ES-I3 (cell line): Measurements from ENCODE around the gene SLC11A1.

ENCODE experiments used
- H3K36me3 ChIP-seq: 2 replicates; pipeline ENCODE4 v1.6.1; 2013; ENCODE audit warnings: mild to moderate bottlenecking, low read length, control low read depth, moderate library complexity; ENCODE audit not compliant: insufficient read depth
- H3K4me1 ChIP-seq: 2 replicates; pipeline ENCODE4 v1.6.1; 2013; ENCODE audit warnings: mild to moderate bottlenecking, control low read depth, low read length; ENCODE audit not compliant: insufficient read depth
- H3K9ac ChIP-seq: 2 replicates; pipeline ENCODE4 v1.6.1; 2013; ENCODE audit warnings: low read depth, mild to moderate bottlenecking, low read length, moderate library complexity
- H3K9me3 ChIP-seq: 2 replicates; pipeline ENCODE4 v1.6.1; 2013; ENCODE audit warnings: mild to moderate bottlenecking, low read length, moderate library complexity; ENCODE audit not compliant: control insufficient read depth, insufficient read depth

Gene SLC11A1

DNA sequence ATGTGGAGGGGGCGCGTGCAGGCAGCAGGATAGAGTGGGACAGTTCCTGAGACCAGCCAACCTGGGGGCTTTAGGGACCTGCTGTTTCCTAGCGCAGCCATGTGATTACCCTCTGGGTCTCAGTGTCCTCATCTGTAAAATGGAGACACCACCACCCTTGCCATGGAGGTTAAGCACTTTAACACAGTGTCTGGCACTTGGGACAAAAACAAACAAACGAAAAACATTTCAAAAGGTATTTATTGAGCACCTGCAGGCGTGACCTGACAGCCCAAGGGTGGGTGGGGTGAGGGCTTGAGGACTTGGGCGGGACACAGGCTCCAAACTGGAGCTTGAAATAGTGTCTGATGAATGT lies 13.0 kb downstream of the SLC11A1 start:
- peak overlapping the region; percentile 99; the same call in 1 of the 2 replicates for H3K9ac ChIP-seq

DNA sequence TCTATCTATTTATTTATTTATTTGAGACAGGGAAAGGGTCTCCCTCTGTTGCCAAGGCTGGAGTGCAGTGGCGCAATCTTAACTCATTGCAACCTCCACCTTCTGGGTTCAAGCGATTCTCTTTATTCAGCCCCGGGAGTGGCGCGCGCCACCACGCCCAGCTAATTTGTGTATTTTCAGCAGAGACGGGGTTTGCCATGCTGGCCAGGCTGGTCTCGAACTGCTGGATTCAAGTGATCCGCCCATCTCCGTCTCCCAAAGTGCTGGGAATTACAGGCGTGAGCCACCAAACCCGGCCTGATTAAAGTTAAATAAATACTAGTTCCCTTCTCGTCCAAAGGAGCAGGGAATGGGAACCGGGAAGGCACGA lies 13.4 kb downstream of the SLC11A1 start:
- no peaks in the 10 kb centered on the region for H3K36me3 ChIP-seq
- peak overlapping the region; percentile 99 for H3K9ac ChIP-seq
- no peaks in the 10 kb centered on the region; the same call in 1 of the 2 replicates for H3K4me1 ChIP-seq
- H3K9me3 ChIP-seq: no peaks in the 10 kb centered on the region

More for the DNA sequence above, 13.0 kb downstream of the SLC11A1 start:
- no peaks in the 10 kb centered on the region for H3K36me3 ChIP-seq
- H3K4me1 ChIP-seq: no peaks in the 10 kb centered on the region; the same call in 1 of the 2 replicates
- no peaks in the 10 kb centered on the region for H3K9me3 ChIP-seq

DNA sequence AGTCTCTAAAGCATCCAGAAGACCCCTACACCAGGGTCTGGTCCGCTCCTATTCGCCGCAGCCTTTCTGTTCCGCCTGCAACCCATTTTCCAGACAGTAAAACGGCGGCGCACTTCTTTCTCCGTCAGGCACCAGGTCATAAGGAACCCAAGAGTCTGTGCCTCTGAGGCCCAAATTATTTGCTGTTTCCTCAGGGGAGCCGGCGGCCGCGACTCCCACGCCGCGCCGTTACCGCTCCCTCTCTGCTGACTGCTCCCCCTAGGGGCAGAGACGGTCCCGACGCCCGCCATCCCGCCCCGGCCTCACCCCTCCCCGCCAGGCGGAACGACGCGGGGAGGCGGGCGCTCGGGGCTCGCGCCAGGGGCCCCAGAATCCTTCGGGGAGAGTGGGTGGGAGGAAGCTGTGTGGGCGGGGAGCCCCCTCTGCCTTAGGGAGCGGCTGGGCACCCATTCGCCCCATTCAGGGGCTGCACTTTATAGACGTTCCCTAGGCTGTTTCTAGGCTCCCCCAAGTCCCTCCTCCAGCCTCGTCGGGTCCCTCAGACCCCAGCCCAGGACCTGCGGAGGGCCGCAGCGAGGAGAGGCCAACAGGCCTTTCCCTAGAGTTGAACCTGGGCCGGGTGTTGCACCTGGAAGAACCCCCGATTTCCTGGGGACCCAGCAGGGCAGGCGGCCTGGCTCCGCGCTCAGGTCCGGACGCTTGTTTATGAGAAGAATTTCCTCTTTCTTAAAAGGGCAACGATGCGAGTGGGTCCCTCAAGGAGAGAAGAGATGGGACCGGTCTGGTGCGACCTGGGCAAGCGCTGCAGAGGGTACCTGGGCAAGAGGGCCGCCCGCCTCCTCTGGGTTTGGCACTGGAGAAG lies 14.0 kb downstream of the SLC11A1 start:
- Histone ChIP-seq H3K4me1 (no peaks in the 10 kb centered on the region; the same call in 1 of the 2 replicates), H3K36me3 (no peaks in the 10 kb centered on the region), H3K9ac (peak overlapping the region; percentile 99), H3K9me3 (no peaks in the 10 kb centered on the region)

DNA sequence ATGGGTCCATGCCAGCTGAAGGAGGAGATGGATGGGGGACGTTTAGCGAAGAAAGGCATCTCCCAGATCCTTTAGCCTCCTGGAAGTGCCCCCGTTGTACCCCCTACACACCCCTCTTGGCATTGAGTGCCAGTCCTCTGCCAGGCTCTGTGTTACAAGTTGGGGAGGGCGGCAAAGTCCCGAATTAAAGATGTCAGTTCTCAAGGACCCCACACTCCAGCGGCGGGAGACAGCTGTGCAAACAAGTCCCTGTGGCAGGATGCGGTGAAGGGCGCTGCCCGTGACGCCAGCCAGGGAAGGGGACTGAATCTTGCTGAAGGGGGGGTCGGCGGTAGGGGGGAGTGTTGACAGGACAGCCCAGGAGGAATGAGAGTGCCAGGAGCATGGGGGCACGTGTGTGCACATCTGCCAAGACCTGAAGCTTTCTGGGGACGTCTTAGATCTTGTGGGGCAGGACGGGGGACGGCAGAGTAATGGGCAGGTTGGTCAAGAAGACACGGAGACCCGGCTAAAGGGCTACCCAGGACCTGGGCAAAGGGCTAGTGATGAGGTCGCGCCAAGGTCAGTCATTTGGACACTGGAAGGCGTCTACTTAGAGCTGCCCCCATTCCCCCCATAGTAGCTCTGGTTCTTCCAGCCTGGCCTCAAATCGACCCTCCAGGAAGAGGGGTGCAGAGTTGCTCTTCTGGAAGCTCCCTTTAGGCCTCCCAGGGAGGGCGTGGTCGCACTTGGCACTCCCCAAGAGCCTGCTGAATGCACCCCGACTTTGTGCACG lies 14.8 kb downstream of the SLC11A1 start:
- Histone ChIP-seq H3K36me3 (no peaks in the 10 kb centered on the region), H3K9me3 (no peaks in the 10 kb centered on the region), H3K9ac (peak overlapping the region; percentile 99; the same call in 1 of the 2 replicates), H3K4me1 (no peaks in the 10 kb centered on the region; the same call in 1 of the 2 replicates)

DNA sequence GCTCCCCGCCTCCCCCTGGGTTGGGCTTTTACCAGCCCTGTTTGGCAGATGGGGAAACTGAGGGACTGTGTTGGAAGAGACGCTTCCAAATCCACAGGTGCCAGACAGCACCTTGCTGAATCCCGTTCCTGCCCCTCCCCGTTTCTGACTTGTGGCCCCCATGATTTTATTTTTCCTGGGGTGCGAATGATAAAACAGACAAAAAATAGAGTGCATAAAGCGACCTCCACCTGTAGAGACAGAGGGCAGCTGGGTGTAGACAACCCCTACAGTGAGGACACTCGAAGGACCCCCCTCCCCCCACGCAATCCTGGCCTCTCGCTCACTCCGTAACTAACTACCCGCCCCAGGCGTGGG lies 15.4 kb downstream of the SLC11A1 start:
- H3K36me3 ChIP-seq: no peaks in the 10 kb centered on the region
- no peaks in the 10 kb centered on the region for H3K9me3 ChIP-seq
- H3K9ac ChIP-seq: peak overlapping the region; percentile 99; the same call in 1 of the 2 replicates
- no peaks in the 10 kb centered on the region; the same call in 1 of the 2 replicates for H3K4me1 ChIP-seq

DNA sequence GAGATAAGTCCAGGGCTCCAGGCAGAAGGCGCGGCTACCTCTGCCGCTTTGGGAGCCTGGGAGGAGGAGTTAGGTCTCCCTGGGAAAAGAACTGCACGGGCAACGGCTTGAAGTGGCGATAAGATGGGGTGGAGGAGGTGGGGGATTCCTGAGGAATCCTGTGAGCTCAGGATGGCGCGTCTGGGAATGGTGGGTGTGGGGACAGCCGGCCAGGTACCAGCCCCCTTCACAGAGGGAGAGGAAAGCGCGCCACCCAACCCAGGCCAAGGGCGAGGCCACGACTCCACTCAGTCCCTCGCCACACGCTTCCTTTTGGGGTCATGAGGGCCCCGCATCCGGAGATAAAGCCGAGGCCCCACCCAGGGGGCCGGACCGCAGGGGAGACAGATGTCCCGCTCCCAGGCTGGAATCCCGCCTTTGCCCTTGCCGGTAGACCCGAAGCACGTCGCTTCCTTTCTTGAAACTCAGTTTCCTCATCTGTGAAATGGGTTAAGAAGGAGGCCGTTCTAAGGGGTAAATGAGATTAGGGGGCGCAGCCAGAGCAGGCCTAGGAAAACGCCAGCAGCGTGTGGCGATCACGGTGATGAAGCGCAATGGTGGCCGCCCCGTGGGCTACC lies 15.9 kb downstream of the SLC11A1 start:
- H3K36me3 ChIP-seq: no peaks in the 10 kb centered on the region
- H3K4me1 ChIP-seq: no peaks in the 10 kb centered on the region; the same call in 1 of the 2 replicates
- H3K9me3 ChIP-seq: no peaks in the 10 kb centered on the region
- H3K9ac ChIP-seq: peak overlapping the region; percentile 99; the same call in 1 of the 2 replicates

DNA sequence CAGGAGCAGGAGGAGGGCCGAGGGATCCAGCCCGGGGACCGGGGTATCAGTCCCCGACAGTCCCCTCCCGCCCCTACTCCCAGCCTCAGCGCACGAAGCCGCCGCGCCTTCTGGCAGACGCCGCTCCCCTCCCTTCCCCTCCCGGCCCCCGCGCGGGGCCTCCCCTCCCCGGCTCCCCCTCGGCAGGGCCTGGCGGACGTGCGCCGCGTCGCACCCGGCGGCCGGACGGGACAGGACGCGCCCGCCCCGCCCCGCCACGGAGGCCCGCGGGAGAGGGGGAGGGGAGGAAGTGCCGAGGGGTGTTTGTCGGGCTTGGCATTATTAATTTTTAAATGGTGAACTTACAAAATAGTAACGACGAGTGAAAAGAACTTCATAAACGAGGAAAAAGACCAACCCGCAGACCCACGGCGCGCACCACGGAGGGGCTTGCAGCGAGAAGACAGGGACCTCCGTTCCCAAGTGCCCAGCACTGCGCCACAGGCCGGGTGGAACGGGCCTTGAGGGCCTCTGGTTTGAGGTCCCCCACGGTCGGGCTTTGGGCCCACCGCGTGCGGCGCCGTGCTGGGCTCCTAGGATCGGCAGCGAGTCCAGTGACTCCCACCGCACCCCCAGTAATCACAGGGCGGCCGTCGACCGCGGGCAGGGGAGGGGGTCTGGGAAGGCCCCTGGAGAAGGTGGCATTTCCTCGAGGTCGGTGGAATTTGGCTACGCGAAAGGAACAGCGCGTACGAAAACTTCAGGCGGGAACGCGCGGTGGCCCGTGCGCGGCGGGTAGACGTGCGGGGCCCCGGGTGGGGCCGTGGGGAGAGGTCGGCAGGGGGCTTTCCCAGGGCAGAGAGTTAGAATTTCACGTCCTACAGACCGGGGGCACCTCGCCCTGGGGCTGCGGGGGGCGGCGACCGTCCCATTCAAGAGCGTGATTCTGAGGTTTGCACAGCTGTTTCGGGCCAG lies 16.6 kb downstream of the SLC11A1 start:
- no peaks in the 10 kb centered on the region for H3K36me3 ChIP-seq
- no peaks in the 10 kb centered on the region; the same call in 1 of the 2 replicates for H3K4me1 ChIP-seq
- H3K9me3 ChIP-seq: no peaks in the 10 kb centered on the region
- peak overlapping the region; percentile 99 for H3K9ac ChIP-seq

DNA sequence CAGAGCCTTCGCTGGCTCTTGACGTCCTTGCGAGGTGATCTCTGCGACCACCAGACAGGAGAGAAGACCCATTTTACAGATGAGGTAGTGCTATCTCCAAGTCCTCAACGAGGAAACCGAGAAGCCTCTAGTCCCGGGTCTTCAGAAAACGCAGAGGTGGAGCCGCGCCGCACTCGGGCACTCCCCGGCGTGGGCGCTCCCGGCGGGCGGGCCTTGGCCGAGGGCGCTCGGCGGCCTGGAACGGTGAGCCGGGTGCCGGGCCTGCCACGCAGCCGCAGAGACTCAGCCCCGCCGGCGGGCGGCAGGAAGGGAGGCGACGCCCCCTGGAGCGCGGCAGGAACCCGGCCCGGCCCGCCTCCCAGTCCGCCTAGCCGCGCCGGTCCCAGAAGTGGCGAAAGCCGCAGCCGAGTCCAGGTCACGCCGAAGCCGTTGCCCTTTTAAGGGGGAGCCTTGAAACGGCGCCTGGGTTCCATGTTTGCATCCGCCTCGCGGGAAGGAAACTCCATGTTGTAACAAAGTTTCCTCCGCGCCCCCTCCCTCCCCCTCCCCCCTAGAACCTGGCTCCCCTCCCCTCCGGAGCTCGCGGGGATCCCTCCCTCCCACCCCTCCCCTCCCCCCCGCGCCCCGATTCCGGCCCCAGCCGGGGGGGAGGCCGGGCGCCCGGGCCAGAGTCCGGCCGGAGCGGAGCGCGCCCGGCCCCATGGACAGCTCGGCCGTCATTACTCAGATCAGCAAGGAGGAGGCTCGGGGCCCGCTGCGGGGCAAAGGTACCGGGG lies 17.5 kb downstream of the SLC11A1 start, which contains the start of gene CTDSP1:
Gene CTDSP1, plus strand, starts transcription at position 478 of the 776 bp plus-strand sequence. Its CDS starts 223 bp downstream, at position 701.
- Histone ChIP-seq H3K36me3 (peaks cover 3% of the 10 kb centered on the region; the same call in 1 of the 2 replicates), H3K9ac (peak within 1 kb of the TSS; percentile 99), H3K4me1 (peaks cover 2% of the 10 kb centered on the region; the same call in 1 of the 2 replicates), H3K9me3 (no peaks in the 10 kb centered on the region)

DNA sequence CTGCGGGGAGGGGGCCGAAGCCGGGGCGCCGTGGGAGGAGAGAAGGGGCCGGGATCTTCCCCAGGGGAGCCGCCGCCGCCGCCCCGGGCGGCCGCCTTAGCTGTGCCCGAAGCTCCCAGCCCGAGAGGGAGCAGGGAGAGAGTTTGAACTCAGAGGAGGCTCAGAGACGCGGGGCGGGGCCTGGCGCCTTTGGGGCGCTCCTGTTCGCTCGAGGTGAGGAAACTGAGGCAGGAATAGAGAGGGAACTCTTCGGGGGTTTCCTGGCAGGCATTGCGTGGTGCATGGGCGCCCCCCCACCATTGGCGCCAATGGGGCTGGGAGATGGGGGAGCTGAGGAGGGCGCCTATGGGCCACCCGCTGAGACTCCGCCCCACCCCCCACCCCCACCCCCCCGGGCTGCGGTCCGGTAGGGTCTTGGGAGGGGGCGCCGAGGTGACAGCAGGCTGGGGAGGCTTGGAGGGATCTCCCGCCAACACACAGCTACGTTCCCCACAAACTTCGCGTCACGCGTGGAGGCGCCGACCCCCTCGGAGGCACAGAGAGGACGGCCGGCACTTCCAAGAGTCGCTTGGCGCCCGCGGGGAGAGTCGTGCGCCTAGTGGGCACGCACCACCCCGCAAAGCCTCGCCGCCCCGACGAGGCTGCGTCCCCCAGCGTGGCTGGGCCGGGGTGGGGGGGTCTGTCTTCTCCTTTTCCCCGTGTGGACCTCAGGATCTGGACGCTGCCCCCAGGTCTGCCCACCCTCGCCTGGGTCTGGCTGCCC lies 18.3 kb downstream of the SLC11A1 start:
- H3K4me1 ChIP-seq: peaks cover 10% of the 10 kb centered on the region; the same call in 1 of the 2 replicates
- peak overlapping the region; percentile 68 for H3K9ac ChIP-seq
- H3K9me3 ChIP-seq: no peaks in the 10 kb centered on the region
- H3K36me3 ChIP-seq: peaks cover 3% of the 10 kb centered on the region; the same call in 1 of the 2 replicates

DNA sequence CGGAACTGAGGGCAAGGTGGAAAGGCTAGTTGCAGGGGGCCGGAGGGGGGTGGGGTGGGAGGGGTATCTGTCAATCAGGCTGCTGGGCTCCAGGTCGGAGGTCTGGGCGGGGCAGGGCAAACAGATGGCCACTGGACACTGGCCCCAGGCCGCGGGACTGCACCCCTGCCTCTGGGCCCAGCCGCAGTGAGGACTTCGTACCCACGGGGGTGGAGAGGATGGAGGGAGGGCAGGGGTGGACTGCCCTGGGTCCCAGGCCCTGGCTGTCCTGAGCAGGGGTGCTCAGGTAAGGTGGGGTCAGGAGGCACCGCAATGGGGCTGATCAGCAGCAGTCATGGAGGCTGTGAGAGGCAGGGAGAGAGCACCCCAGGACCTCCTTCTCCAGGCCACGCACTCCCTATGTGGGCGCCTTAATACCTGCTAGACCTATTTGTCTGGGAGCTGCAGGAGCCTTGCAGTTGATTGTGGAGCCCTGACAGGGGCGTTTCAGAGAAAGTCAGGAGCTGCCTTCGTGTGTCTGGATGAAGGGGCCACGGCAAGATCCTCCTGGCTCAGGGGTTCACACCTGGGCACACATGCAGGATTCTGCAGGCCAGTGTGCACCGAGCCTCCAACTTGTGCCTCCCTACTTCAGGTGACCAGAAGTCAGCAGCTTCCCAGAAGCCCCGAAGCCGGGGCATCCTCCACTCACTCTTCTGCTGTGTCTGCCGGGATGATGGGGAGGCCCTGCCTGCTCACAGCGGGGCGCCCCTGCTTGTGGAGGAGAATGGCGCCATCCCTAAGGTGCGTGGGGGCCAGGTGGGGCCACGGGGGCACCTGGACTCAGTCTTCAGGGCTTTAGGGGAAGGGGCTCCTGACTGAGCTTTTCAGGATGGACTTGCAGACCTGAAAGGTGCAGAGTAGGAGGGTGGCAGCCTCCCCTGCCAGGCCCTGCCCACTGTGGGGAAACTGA lies 19.1 kb downstream of the SLC11A1 start:
- H3K4me1 ChIP-seq: peaks cover 10% of the 10 kb centered on the region; the same call in 1 of the 2 replicates
- H3K9ac ChIP-seq: peak overlapping the region; percentile 68; the same call in 1 of the 2 replicates
- H3K9me3 ChIP-seq: no peaks in the 10 kb centered on the region
- peaks cover 3% of the 10 kb centered on the region; the same call in 1 of the 2 replicates for H3K36me3 ChIP-seq

DNA sequence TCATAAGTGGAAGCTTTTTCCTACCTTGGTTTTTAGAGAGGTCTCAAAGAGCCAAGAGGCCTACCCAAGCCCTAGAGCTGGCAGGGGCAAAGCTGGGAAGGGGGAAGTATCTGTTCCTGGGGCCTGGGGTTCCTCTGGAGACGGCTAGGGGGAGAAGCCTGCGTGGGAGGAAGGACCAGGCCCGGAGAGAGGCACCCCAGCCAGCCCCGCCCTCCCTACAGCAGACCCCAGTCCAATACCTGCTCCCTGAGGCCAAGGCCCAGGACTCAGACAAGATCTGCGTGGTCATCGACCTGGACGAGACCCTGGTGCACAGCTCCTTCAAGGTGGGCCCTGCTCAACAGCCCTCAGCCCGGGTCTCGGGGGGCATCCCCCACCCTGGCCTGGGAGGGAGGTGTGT lies 19.8 kb downstream of the SLC11A1 start:
- peaks cover 3% of the 10 kb centered on the region; the same call in 1 of the 2 replicates for H3K36me3 ChIP-seq
- H3K9me3 ChIP-seq: no peaks in the 10 kb centered on the region
- H3K9ac ChIP-seq: no peak overlapping the region
- H3K4me1 ChIP-seq: peaks cover 10% of the 10 kb centered on the region; the same call in 1 of the 2 replicates
